Measurements from ENCODE around the gene MTCL1.

The MTCL1 gene

GRCh38 chr18:8793445-8794155, 88.2 kb downstream of the MTCL1 start:
- no peak for DNase-seq (ENCODE audit: low spot score)

- DNase-seq (ENCODE audit: low spot score): no peak
Observed at GRCh38 chr18:8794156-8794933, 89.0 kb downstream of the MTCL1 start.

GRCh38 chr18:8794934-8795280, 89.6 kb downstream of the MTCL1 start:
- DNase-seq (ENCODE audit: low spot score): no peak

- DNase-seq (ENCODE audit: low spot score): no peak
Observed at GRCh38 chr18:8795586-8796325, 90.4 kb downstream of the MTCL1 start.

GRCh38 chr18:8797206-8797605, 91.8 kb downstream of the MTCL1 start:
- DNase-seq (ENCODE audit: low spot score): no peak

- no peak for DNase-seq (ENCODE audit: low spot score)
Observed at GRCh38 chr18:8799001-8799400, 93.6 kb downstream of the MTCL1 start.

- DNase-seq (ENCODE audit: low spot score): no peak
Observed at GRCh38 chr18:8799596-8800441, 94.5 kb downstream of the MTCL1 start.

GRCh38 chr18:8800445-8800844, 95.1 kb downstream of the MTCL1 start:
- no peak for DNase-seq (ENCODE audit: low spot score)

- no peak for DNase-seq (ENCODE audit: low spot score)
Observed at GRCh38 chr18:8800876-8801262, 95.5 kb downstream of the MTCL1 start.

- DNase-seq (ENCODE audit: low spot score): no peak
Observed at GRCh38 chr18:8801263-8801901, 96.0 kb downstream of the MTCL1 start.

- no peak for DNase-seq (ENCODE audit: low spot score)
Observed at GRCh38 chr18:8802017-8802672, 96.8 kb downstream of the MTCL1 start.

GRCh38 chr18:8803063-8803795, 97.9 kb downstream of the MTCL1 start:
- no peak for DNase-seq (ENCODE audit: low spot score)

- no peak for DNase-seq (ENCODE audit: low spot score)
Observed at GRCh38 chr18:8803957-8804356, 98.6 kb downstream of the MTCL1 start.

- no peak for DNase-seq (ENCODE audit: low spot score)
Observed at GRCh38 chr18:8805552-8805951, 100.2 kb downstream of the MTCL1 start.

GRCh38 chr18:8806100-8806797, 100.9 kb downstream of the MTCL1 start:
- no peak for DNase-seq (ENCODE audit: low spot score)

GRCh38 chr18:8806798-8807487, 101.6 kb downstream of the MTCL1 start:
- no peak for DNase-seq (ENCODE audit: low spot score)

- DNase-seq (ENCODE audit: low spot score): no peak
Observed at GRCh38 chr18:8807488-8807805, 102.1 kb downstream of the MTCL1 start.

GRCh38 chr18:8808001-8808400, 102.6 kb downstream of the MTCL1 start:
- DNase-seq (ENCODE audit: low spot score): no peak

- DNase-seq (ENCODE audit: low spot score): no peak
Observed at GRCh38 chr18:8809514-8809913, 104.2 kb downstream of the MTCL1 start.

All from germinal center (tissue), 1 donor.